CD4-positive, alpha-beta T cell treated with Interleukin-21 for 1 hour (primary cell): ENCODE results near the gene PLPPR1.
"Not testable (repeated sequence)": the region's sequence is repeated elsewhere in the genome, so short reads cannot be mapped to it uniquely, and the experiment has no call there.

Experiments used
- DNase-seq: peaks from one replicate; pipeline ENCODE4 v3.0.0-alpha.2; 2020

PLPPR1 gene

DNA sequence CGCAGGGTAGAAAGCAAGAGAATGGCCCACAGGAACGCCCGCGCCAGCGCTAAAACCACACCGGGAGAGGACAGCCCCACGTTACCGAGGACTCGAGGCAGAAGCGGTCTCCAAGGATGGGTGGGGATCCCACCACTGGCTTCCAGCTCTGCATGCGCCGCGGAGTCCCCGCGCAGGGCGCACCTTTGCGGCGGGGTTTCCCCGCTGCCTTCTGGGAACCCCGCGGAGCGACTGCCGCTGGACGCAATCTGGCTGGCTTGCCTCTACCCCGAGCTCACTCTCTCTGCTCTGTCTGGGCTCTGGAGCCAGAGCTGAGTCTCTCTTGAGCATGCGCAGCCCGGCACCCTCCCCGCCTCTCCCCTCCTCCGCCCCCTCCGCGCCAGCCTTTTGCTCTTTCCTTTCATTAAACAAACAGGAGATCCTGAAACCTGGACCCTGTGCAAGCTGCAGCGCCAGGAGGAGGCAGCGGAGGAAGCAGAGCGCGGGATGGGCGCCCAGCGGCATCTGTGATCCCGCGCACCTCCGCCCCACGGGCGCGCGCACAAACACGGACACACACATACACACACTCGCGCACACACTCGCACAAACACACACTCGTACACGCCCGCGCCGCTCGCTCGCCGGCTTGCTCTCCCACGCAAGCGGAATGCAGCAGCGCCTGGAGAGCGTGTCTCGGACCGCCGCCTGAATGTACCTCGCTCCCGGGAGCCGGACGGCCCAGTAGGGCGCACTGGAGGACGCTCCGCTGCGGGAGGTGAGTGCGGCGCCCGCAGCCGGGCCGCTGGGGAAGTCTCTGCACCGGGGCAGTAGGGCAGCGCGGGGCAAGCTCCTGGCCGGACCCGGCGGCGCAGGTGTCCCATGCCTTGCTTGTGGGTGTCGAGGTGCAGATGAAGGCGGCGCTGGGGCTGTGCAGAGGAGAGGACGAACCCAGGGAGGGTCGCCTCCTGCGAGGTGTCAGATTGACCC lies at the start of gene PLPPR1:
PLPPR1 (plus strand) TSS at position 382 of the 969 bp plus-strand sequence.
- no peak for DNase-seq

DNA sequence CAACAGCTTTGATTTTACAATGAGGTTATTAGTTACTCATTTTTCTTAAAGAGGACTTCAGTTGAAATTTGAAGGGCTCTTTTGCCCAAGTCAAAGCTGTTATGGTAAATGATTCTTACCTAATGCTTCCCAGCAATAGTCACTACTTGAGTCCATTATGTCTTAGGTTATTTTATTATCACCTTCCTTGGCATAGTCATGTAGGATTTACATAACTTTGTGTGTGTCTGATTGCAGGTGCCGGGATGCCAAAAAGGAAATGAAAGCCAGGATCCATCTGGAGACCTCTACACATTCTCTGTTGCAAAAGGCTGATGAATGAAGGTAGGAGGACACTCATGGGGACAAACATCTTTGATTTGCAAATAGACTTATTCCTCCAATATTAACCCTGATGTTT lies 38.8 kb upstream of the PLPPR1 start:
- DNase-seq = no peak

DNA sequence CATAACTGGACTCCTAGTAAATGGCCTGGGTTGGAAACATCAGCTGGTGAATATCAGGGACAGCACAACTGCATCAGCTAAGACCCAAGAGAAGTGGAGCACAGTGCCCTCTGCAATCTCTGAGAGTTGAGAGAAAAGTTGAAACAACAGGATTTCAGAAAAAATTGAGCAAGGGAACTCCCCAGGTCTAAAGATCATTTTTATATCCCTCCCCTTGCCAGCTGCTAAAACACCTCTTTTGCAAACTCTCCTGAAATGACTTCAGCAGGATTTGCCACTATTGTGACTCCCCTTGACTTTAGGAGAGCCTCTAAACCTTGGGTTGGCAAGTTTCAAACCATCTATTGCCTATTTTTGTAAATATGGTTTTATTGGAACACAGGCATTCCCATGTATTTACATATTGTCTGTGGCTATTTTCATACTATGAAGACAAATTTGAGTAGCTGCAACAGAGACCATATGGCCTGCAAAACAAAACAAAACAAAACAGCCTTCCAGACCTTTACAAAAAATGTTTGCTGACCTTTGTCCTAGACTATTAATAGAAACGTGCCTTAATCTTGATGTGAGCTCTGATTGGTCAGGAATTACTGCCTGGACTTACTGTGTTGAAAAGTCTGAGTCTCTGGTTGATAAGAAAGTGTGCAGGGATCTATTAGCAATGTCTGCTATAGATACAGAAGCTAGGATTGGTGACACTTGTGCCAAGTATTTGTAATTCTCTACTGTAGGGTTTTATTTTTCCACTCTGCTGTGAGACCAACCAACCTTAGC lies 37.7 kb upstream of the PLPPR1 start:
- DNase-seq = no peak

DNA sequence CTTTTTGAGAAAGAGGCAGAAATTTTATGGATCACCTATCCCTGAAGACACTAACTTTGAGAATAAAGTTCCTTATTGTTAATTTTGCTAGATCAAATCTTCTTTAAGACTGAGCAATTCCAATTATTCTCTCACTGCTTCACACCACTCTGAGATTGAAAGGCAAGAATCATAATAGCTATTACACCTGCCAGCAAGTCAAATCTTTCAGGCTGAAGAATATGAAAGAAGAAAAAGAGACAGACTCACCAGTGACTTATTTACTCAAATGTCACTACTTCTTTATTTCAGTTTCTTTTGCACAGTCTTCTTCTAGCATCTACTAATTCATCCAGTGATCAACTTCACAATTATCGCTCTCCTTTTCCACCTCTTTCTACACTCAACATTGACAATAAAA lies 35.9 kb upstream of the PLPPR1 start:
- no peak for DNase-seq

DNA sequence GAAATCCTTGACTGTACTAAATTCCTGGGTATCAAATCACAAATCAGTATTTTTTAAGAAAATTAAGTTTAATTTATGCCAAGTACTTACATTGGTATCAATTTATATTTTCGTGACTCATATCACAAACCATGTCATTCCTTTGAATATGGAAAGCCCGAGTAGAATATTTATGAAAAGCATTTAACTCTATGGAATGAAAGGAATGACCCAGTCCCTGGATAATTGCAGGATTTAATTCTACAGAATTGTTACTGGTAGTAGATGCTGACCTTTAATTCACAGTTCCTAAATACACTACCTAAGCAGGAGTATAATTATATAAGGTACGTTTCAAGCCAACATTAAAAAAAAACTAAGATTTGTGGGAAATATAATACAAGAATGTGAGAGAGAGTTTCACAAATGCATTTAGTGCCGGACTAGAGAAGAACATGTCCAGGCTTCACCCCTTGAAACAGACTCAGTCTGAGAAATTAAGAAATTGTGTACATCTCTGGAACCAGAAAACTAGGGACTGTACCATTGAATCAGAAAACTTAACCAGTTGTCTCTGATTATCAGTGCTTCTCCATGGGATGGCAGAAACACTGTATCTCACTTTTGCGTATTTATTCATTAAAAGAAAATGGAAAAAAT lies 28.5 kb upstream of the PLPPR1 start:
- no peak for DNase-seq

DNA sequence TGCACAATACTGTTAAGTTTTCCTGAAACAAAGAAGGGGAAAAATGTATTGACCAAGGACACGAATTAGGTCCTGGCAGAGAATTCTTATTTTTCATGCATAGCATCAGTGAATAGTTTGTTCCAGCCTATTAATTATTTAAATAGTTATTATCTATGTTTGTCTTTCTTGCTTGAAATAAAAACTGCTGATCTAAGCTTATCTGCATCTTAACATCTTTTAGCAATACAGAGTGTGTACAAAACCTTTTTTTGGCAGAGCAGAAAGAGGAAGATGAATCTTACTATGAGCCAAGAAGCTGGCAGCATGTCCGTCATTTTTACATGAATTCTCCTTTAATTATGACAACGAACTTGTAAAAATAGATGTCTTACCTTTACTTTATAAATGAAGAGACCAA lies 23.3 kb upstream of the PLPPR1 start:
- no peak for DNase-seq

DNA sequence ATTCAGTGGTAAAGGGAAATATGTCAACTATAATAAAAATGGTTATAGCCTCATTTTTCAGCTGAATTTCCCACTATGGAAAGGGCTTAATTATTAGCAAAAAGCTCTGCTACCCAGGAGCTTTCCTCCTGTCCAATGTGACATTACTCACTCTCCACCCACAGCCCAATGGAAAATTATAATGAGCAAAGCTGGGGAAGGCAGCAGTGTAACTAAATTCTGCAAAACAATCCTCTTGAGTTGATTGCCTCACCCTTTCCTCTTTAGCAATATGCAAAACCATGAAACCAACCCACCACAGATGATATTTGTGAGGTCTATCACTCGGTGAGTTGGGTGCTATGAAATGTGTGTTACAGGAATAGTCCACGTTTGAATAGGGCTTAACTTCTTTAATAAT lies 14.0 kb upstream of the PLPPR1 start:
- no peak for DNase-seq

DNA sequence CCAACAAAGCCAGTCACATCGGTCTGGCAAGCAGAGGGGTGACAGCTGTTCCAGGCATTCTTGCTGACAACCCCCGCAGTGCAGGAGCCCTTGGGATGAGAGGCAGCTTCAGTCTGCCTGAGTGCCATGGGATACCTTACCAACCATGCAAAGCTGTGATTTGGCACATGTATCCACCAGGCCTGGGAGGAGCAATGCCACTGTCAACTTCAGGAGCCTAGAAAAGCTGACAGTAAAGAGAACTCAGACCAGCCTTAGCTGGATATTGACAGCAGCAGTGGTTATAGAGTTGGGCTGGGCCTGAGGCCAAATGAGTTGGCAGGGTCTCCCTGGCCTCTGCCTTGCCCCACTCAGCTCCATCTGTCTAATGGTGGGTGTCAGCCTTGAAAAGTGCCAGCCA lies 10.1 kb upstream of the PLPPR1 start:
- no peak for DNase-seq

DNA sequence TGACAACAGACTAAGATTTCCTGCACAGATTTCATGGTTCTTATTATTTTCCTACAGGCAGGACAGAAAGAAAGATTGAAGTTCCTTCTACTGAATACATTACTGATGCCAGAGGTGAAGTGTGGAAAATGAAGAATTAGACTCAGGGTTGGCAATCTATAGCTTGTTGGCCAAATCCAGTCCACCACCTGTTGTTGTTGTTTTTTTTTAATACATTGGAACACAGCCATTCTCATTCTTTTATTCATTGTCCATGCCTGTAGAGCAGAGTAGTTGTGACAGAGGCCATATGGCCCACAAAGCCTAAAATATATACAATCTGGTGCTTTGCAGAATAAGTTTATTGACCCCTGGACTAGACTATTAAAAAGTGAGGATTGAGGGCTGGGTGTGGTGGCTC lies 5.8 kb upstream of the PLPPR1 start:
- DNase-seq = no peak

DNA sequence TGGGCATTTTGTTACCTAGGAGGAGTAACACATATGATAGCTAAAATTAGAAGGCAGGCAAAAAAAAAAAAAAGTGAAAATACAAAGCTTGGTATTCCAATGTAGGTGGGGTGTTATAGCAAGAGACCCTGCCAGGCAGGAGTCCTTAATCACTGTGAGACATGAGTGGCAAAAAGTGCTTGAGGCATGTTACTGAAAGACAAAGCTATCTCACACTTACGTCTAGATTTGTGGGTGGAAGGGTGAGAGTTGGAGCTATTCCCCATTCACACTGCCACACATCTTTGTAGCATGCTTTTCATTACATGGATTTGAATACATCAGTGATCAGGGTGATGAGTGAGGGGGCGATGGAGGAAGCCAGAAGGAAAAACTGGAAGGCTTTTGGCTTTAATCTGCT lies 2.6 kb upstream of the PLPPR1 start:
- no peak for DNase-seq

DNA sequence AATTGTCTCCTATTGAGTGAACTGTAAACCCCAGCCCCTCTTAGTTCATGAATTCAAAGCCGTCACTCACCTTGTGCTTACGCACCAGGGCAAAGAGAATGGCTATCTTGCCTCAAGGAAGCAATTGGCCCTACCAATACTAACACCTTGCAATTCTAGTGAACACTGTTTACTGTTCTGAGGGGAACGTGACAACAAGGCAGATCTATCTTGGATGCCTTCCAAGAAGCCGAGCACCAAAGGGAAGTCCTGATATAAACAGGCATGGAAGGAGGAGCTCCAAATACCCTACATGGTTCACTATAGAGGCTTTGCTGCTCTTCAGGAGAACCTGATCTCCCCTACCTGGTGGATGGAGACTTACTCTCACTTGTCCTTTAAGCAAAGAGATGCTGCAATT lies 1.7 kb upstream of the PLPPR1 start:
- DNase-seq = no peak

DNA sequence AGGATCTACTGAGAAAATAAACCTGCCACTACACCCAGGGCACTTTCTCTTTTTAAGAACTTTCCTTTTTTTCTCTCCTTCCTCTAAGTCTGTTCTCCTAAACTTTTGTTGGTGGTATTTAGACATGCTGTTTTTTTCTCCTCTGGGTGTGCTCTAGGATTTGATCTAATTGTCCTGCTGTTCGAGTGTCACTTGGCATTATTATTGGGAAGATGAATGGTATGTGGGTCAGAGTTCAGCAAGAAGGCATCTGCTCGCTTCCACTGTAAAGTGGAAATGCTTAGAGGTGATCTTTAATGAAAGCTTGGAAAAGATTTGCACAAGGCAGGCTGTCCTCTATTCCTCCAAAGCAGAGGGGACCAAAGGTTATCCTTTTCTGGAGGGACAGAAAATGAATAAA lies 1.3 kb upstream of the PLPPR1 start:
- DNase-seq = no peak

DNA sequence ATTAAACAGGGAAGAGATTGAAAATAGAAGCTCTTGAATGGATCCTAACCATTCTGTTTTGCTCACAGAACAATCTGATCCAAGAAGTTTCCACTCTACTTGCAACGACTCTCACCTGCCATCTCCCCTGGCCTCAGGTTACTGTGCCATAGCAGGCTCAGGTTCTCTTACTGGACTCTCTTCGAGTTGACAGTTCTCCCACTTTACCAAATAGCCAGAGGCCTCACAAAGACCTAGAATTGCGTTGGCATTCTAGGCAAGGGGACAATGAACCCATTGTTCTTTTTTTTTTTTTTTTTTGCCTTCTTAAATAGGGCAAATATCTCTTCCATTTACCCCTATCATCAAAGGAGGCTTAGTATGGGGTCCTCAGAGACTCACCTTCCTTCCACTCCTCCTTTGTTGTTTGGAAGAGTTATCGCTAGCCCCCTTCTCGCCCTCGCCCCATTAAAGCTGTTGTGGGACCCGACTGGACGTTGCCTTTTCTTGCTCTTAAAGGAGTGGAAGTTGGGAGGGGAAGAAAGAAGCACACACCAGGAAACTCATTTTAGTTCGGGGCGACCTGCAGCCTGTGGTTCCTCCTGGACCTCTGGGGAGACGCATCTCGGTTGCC lies 688 bp upstream of the PLPPR1 start:
- no peak for DNase-seq

DNA sequence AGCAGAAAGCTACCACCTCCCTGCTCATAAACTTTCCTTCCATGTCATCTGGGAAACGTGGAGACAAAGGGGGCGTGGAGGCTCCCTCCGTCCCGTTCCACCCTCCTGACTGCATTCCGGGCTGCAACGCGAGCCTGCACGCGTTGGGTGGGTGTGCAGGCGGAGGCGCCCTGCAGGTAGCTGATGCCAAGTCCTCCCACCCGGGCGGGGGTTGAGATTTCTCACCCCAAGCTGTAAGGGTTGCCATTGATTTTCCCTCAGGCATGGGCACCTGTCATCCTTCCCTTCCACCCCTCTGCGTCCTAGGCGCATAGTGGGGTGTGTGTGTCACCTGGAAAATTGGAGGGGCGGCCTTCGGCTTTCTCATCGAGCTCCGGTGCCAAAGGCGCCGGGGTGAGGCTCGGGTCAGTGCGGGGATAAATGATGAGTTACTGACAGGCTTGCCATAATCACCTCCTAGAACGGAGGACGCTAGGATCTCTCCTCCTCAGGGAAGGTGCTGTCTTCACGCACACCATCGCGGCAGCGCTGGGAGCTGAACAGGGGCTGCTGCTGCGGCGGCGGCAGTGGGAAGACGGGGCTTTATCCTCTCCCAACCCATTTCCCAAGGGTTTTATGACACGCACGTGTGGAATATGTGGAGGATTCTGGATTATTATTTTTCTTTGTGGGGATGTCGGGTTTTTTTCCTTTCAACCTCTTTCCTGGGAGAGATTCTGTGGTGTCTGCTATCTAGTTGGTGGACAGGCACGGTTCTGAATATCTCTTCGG lies 973 bp downstream of the PLPPR1 start:
- DNase-seq = no peak

DNA sequence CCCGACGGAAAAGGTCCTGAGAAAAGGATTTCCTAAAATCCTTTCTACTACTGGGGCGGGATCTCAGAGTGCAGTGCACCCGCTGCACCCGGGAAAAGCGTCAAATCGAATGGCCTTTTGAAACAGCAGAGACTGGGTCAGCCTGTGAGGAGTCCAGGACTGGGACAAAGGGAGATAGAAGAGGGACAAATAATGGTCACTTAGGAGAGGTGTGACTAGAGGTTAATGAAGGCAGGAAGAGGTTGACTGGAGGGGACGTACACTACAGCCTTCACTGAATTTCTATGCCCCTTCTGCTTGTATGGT lies 1.5 kb downstream of the PLPPR1 start:
- no peak for DNase-seq

DNA sequence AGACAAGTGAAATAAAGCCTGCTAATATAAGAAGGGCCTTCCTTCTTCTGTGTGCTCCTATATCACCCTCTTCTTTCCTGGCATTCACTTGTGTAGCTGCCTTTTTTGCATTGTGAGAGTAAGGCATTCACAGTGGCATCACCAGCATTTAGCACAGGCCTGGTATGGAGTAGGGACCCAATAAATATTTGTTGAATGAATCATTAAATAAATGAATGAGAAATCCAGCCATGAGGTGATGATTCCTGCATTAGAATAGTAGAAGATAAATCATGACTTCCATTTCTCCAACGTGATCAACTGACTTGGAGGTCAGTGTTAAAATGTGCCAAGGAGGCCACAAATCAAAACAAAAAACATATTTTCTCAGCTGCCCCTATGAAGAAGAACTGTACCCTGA lies 3.9 kb downstream of the PLPPR1 start:
- DNase-seq = no peak

DNA sequence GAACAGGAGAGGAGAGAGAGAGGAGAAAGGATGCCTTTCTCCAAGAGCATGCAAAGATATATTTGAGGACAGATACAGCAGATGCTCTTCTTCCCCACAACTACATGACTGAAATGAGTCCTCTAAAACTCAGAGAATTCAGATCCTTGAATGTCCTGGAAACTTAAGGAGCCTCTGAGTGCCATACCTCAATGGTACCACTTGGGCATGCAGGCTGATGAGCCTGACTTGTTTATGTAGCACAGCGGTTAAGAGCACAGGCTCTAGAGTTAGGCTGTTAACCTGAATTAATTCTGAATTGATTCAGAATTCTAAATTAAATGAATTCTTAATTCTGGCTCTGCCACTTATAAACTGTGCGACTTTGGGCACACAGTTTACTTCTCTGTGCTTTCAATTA lies 5.7 kb downstream of the PLPPR1 start:
- no peak for DNase-seq

DNA sequence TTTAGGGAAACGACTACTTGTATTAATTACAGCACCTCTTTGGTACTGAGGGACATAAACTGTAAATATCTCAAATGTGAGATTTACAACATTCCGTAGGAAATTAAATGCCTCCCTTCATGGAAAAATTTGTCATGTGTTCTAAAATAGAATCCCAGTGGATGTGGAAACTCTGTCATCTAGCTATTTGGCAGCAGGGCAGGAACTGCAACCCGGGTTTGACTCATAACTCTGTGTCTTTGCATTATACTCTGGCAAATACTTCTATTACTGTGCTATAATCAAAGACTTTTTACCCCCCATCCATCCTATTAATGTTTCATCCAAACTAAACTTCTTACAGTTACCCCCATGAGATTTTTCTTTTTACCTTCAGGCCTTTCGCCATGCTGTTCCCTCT lies 6.6 kb downstream of the PLPPR1 start:
- DNase-seq = no peak

DNA sequence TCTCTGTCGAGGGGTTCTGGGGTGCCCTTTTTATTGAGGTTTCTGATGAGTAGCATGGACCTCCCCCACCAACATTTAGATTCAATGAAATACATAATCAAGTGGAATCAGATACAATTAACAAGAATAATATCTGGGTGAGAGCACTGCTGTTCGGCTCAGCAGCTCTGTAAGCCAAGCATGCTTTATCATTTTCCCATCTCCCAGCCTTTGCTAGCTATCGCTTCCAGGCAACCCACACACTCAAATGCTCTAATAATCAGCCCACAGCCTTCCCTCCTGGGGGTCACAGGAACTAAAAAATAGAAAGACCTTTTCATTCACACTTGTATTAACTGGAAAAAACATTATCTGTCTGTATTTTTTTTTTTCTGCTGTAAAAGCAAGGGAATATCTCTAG lies 8.9 kb downstream of the PLPPR1 start:
- no peak for DNase-seq

DNA sequence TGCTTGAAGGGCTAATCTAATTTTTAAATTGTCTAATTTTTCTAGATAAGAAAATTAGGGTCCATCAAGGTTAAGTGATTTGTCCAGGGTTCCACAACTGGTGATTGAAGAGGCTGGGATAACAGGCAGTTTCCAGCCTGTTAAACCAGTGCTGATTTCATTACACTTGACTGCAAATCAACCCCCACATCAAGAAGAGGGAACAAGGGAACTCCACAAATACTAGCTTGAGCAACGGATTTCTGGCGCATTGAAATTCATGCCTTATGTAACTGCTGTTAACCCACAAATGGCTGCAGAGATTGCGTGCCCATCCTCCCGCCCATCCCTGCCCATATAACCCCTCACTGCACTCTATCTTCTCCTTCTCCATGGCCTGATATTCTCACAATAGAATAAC lies 10.0 kb downstream of the PLPPR1 start:
- no peak for DNase-seq

DNA sequence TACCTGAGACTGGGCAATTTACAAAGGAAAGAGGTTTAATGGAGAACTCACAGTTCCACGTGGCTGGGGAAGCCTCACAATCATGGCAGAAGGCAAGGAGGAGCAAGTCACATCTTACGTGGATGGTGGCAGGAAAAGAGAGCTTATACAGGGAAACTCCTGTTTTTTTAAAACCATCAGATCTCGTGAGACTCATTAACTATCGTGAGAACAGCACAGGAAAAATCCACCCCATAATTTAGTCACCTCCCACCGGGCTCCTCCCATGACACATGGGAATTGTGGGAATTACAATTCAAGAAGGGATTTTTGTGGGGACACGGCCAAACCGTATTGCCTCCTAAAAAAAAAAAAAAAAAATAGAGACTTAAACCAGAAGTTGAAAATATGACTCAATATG lies 11.1 kb downstream of the PLPPR1 start:
- not testable (repeated sequence) for DNase-seq

DNA sequence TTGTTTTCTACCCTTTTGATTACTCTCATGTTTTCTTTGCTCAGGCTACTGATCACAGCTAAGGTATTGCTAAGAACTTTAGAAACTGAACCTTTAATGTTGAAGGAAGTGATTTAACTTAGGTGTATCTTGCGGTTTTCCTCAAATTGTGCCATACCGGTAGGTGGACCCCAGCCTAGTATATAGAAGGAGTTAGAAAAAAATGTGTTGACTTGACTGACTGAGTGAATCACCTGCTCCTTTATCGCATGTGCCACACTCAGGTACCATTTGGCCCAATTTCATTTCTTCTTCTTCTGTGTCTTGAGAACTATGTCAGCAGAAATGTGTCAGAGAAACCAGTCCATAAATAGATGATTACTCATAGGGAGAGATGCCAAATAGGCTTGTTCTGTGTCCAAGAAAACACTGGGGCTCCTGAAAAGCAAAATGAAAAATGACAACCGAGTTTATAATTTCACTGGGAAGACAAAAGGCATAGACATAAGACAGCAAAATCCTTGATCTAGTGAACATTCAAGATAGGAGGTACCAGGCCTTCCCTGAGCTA lies 19.4 kb downstream of the PLPPR1 start:
- DNase-seq = no peak
